A549 (cell line): ENCODE measurements around the gene BOD1L1. TPM values are rescaled to one million over a fixed set of nuclear protein-coding genes. Genes with fewer than 3 reads are reported as not detected.
A peak's percentile ranks its signal among the peaks of the same experiment; 100 is the strongest.

Experiments used
- ATAC-seq, 2 experiments: fragments of 200-7000 bp in 1 of 2; fragments of >200 bp in 1 of 2; cut with Nextera tagmentation in 1 of 2; cut with Tn5 transposase in 1 of 2; 3 replicates each; pipeline versions ENCODE4 v1.8.0 to v1.9.1; 2018 to 2020; ENCODE audit warnings: mild to moderate bottlenecking in 1 of 2, moderate library complexity in 1 of 2
- CTCF ChIA-PET: fragments of 300-600 bp; sonication (Branson Sonifier 250); formaldehyde crosslinking; extraction: SDS; loops from one replicate; lab custom pipeline; 2021; ENCODE audit warnings: antibody characterized with exemption, inconsistent platforms; lab: Yijun Ruan, JAX
- POLR2A ChIA-PET: fragments of 350-600 bp; formaldehyde crosslinking; extraction: SDS; loops from one replicate; lab custom pipeline; 2021; ENCODE audit warnings: antibody characterized with exemption, inconsistent platforms; lab: Yijun Ruan, JAX
- DNase-seq, 2 experiments: peaks; one replicate each; pipeline versions ENCODE4 v3.0.0 to v3.0.0-alpha.2; 2011 to 2016; ENCODE audit warnings: low read depth in 1 of 2, low spot score in 1 of 2
- FAIRE-seq: peaks from 2 replicates; lab custom pipeline; 2011; peaks lifted over from hg19 to GRCh38; lab: Jason Lieb, UNC
- H3K27ac ChIP-seq, 2 experiments: fragments of >200 bp; sonication (Bioruptor Twin); formaldehyde crosslinking; 3 replicates each; pipeline ENCODE4 v1.5.1; 2016 to 2017
- H3K4me1 ChIP-seq: fragments of >200 bp; sonication (Bioruptor Twin); formaldehyde crosslinking; 3 replicates; pipeline ENCODE4 v1.6.1; 2016
- H3K4me2 ChIP-seq: fragments of >200 bp; sonication (Bioruptor Twin); formaldehyde crosslinking; 3 replicates; pipeline ENCODE4 v1.6.1; 2016
- H3K4me3 ChIP-seq: fragments of >200 bp; sonication (Bioruptor Twin); formaldehyde crosslinking; 3 replicates; pipeline ENCODE4 v1.5.1; 2016
- H3K9me3 ChIP-seq: fragments of >200 bp; sonication (Bioruptor Twin); formaldehyde crosslinking; 3 replicates; pipeline ENCODE4 v1.6.1; 2016
- ATOH8 ChIP-seq: fragments of 250-450 bp; sonication (Bioruptor Pico); IDR thresholded peaks from 2 replicates; pipeline ENCODE4 v1.5.0; 2020; ENCODE audit warnings: low read depth, mild to moderate bottlenecking, moderate library complexity
- CEBPB ChIP-seq, 2 experiments: fragments of >200 bp in 1 of 2; sonication (Bioruptor Twin) in 1 of 2; formaldehyde crosslinking in 1 of 2; IDR thresholded peaks; 2 replicates each; pipeline ENCODE4 v1.6.1; 2012 to 2016
- CTCF ChIP-seq: fragments of >200 bp; sonication (Bioruptor Twin); formaldehyde crosslinking; IDR thresholded peaks from 3 replicates; pipeline ENCODE4 v1.5.1; 2016
- E2F6 ChIP-seq: IDR thresholded peaks from 2 replicates; pipeline ENCODE4 v1.6.1; 2012; ENCODE audit warnings: low read depth, borderline replicate concordance
- HOXA7 ChIP-seq: fragments of 250-450 bp; sonication (Bioruptor Pico); IDR thresholded peaks from 2 replicates; pipeline ENCODE4 v1.5.0; 2020; ENCODE audit warnings: mild to moderate bottlenecking, moderate library complexity
- JUN ChIP-seq, 2 experiments: fragments of >200 bp; sonication (Bioruptor Twin); formaldehyde crosslinking; IDR thresholded peaks; 2 replicates in 1 of 2; 3 replicates in 1 of 2; pipeline ENCODE4 v1.6.1; 2016 to 2017
- MAX ChIP-seq: IDR thresholded peaks from 2 replicates; pipeline ENCODE4 v1.6.1; 2012
- MYC ChIP-seq: IDR thresholded peaks from 2 replicates; pipeline ENCODE4 v1.6.1; 2012; ENCODE audit warnings: mild to moderate bottlenecking, inconsistent platforms, low read length, improper control_type of control experiment, borderline replicate concordance
- NFE2L2 ChIP-seq: fragments of 150-350 bp; conservative IDR thresholded peaks from 2 replicates; pipeline ENCODE4 v1.6.1; 2014; ENCODE audit warnings: low read length
- NR3C1 ChIP-seq: fragments of >200 bp; sonication (Bioruptor Twin); formaldehyde crosslinking; IDR thresholded peaks from 3 replicates; pipeline ENCODE4 v1.6.1; 2017
- PBX3 ChIP-seq: IDR thresholded peaks from 2 replicates; pipeline ENCODE4 v1.6.1; 2012
- PHF8 ChIP-seq: fragments of 200-600 bp; sonication (generic); IDR thresholded peaks from 2 replicates; pipeline ENCODE4 v1.6.1; 2016; ENCODE audit warnings: low read depth, mild to moderate bottlenecking, antibody characterized with exemption, moderate library complexity, borderline replicate concordance
- RAD21 ChIP-seq, 2 experiments: fragments of >200 bp in 1 of 2; sonication (Bioruptor Twin) in 1 of 2; formaldehyde crosslinking in 1 of 2; IDR thresholded peaks in 1 of 2; conservative IDR thresholded peaks in 1 of 2; 2 replicates in 1 of 2; 3 replicates in 1 of 2; pipeline ENCODE4 v1.6.1; 2012 to 2018; ENCODE audit warnings: inconsistent platforms in 1 of 2
- RARB ChIP-seq: fragments of 250-450 bp; sonication (Bioruptor Pico); IDR thresholded peaks from 2 replicates; pipeline ENCODE4 v1.8.0; 2021; ENCODE audit warnings: mild to moderate bottlenecking, moderate library complexity
- RCOR1 ChIP-seq: fragments of 150-350 bp; IDR thresholded peaks from 2 replicates; pipeline ENCODE4 v1.6.1; 2014; ENCODE audit warnings: antibody characterized with exemption, low read length, low read depth
- SMC3 ChIP-seq: fragments of >200 bp; sonication (Bioruptor Twin); formaldehyde crosslinking; IDR thresholded peaks from 3 replicates; pipeline ENCODE4 v1.6.1; 2018; ENCODE audit warnings: inconsistent platforms
- SREBF2 ChIP-seq: fragments of 450-650 bp; IDR thresholded peaks from 2 replicates; pipeline ENCODE4 v1.6.1; 2014; ENCODE audit warnings: mild to moderate bottlenecking, moderate library complexity
- TFCP2L1 ChIP-seq: fragments of 250-450 bp; sonication (Bioruptor Pico); IDR thresholded peaks from 2 replicates; pipeline ENCODE4 v1.5.0; 2021; ENCODE audit warnings: mild to moderate bottlenecking
- ZFP36 ChIP-seq: fragments of 450-650 bp; IDR thresholded peaks from 2 replicates; pipeline ENCODE4 v1.6.1; 2014; ENCODE audit warnings: borderline replicate concordance; ENCODE audit not compliant: partially characterized antibody
- WGBS: methylation state at CpG from one replicate; pipeline ENCODE4 v1.1.6; 2017; ENCODE audit errors: missing lambda C conversion rate; 5-methylcytosine and 5-hydroxymethylcytosine counted together
- polyA plus RNA-seq, 4 experiments: library from polyadenylated mRNA; depleted of rRNA in 3 of 4; stranded (reverse); fragments of >200 nt; fragmentation: RNase III in 1 of 4; extraction: RNeasy Plus Mini Kit Qiagen cat#74134 plus additional on column Dnase treatment in 1 of 4; gene quantifications; 2 replicates in 3 of 4; 3 replicates in 1 of 4; pipeline ENCODE4 v1.2.3, GENCODE V29; 2011 to 2017

The BOD1L1 gene
- polyA plus RNA-seq, 2 of the 4 experiments (the other 2 are of a cell fraction), result 16.4 to 27.7 TPM

- Histone ChIP-seq H3K4me2 (peak overlapping the region; percentile 72), H3K4me3 (peak overlapping the region; percentile 53)
- FAIRE-seq (no peak), ATAC-seq (peak; percentile 95), DNase-seq (peak; percentile 18 to 57)
- POLR2A ChIA-PET, result interaction anchor here (0.6 to 1.3 kb wide), 3 partner anchors 17 to 26 kb away, joined by 3 read pairs; no protein-coding TSS in a partner anchor
- TF ChIP-seq ZFP36 (no peak), ATOH8 (no peak), HOXA7 (no peak), SMC3 (0 out of 3 replicates have a peak, but pooled peaks have one; percentile 43), SREBF2 (no peak), E2F6 (0 out of 2 replicates have a peak, but pooled peaks have one; percentile 47), MYC (no peak), RAD21 (conservative IDR thresholded peaks at IDR 0.05 in 1 of 2, IDR thresholded peaks at IDR 0.05 in 1 of 2) (peak; percentile 47 to 54; a peak in 4 of 5 replicates), PHF8 (no peak), PBX3 (no peak), RARB (CRISPR knock-in tag) (no peak), CTCF (peak; percentile 36; the same call in 2 of the 3 replicates), JUN (IDR thresholded peaks at IDR 0.05) (peak in 1 of 2 experiments; percentile 33; a peak in 1 of 5 replicates), NR3C1 (no peak), RCOR1 (no peak), NFE2L2 (no peak), CEBPB (IDR thresholded peaks at IDR 0.05) (no peak), MAX (peak; percentile 49)
- TF ChIP-seq, all 56 proteins: peak for 6
- peaks cover 22% of the 10 kb centered on the region for H3K9me3 ChIP-seq
- WGBS, result 36% methylated on average over 14 of the region's 31 CpGs
- CTCF ChIA-PET, result interaction anchor here (0.6 to 5.1 kb wide), 29 partner anchors 8 to 1582 kb away, joined by 3 to 29 read pairs (median 4); partner anchors contain the start of gene BOD1L1
- peaks cover 19% of the 10 kb centered on the region; the same call in 2 of the 3 replicates for H3K4me1 ChIP-seq
- peak overlapping the region; percentile 83 to 91 for H3K27ac ChIP-seq
Measured at GRCh38 chr4:13654162-13654797, 26.8 kb upstream of the BOD1L1 start.

GRCh38 chr4:13653766-13654161, 26.2 kb upstream of the BOD1L1 start:
- ChIA-PET POLR2A (interaction anchor here (0.6 to 1.3 kb wide), 3 partner anchors 17 to 25 kb away, joined by 3 read pairs; no protein-coding TSS in a partner anchor), CTCF (interaction anchor here (0.6 to 5.1 kb wide), 18 partner anchors 13 to 1509 kb away, joined by 3 to 29 read pairs (median 4); partner anchors contain the start of gene BOD1L1)
- Histone ChIP-seq H3K4me3 (no peak overlapping the region; the same call in 2 of the 3 replicates), H3K27ac (peak overlapping the region; percentile 83 to 91), H3K9me3 (peaks cover 17% of the 10 kb centered on the region)
- DNase-seq (no peak), ATAC-seq (no peak), FAIRE-seq (no peak)
- TF ChIP-seq CEBPB (IDR thresholded peaks at IDR 0.05) (no peak), E2F6 (no peak), CTCF (no peak), TFCP2L1 (CRISPR knock-in tag) (no peak)
- TF ChIP-seq, all 56 proteins: peak for 0
- 54% methylated on average over 3 of the region's 3 CpGs for WGBS
- H3K4me2 ChIP-seq, result peak overlapping the region; percentile 72
- H3K4me1 ChIP-seq, result peaks cover 19% of the 10 kb centered on the region; the same call in 2 of the 3 replicates
